NCI-H146 treated with DMSO at 0.1 percent for 48 hours (cell line): Measurements from ENCODE around the gene NANOS3.
"Not testable (repeated sequence)": the region's sequence is repeated elsewhere in the genome, so short reads cannot be mapped to it uniquely, and the experiment has no call there.

Experiments used
- DNase-seq: peaks from one replicate; lab custom pipeline; 2025; ENCODE audit not compliant: unreplicated experiment; lab: John Stamatoyannopoulos, UW

The NANOS3 gene

DNA sequence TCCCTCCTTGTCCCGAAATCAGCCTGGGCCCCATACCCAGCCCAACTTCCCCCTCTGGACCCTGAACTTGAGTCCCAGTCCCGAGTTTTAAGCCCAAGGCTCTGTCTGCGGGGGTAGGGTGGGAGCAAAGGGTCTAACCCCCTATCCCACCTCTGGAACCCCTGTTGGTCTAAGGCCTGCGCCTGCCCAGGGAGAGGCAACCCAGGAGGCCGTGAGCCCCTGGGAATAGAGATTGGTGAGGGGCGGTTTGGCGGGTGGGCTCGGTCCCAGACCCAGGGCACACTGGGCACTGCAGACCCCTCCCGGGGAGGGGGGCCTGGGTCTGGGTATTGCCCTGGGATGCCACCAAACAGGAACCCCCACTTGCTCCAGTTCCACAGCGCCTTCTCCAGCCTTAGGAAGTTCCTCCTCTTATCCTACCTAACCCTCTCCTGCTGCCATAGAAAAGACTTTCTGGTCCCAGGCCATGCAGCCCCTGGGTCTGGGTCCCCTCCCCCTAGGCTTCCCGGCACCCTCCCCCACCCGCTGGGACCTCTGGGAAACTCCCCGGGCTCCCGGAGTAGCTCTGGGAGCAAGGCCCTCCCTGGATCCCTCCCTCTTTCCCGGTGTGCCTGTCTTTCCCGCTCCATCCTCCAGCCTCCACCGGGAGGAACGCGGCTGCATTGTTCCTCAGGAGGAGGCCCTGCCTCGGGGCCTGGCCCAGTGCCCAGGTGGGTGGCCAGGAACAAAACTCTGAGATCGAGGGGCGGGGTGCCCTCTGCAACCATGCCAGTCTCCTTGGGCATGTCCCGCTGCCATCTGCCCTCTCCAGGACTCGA lies 33.6 kb upstream of the NANOS3 start:
- no peak for DNase-seq

DNA sequence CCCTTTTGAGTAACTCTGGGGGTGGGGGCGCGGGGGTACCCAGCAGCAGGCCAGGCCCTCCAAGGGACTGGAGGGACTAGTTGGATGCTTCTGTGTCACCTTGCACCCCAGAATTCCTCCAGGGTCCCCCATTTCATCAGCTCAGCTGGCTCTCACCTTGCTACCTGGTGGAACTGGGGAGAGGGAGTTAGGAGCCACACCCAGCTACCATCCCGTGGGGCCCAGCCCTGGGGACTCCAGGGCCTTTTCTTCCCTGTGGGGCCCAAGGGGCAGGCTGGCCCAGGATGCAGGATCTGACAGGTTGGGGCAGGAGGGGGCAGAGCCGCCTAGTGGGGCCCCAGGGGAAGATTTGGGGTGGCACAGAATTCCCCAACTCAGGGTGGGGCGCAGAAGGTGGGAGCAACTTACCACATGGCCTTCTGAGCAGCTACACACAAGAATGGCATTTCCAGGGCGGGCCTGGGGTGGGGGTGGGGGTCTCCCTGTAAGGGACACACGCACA lies 32.8 kb upstream of the NANOS3 start:
- DNase-seq = no peak

DNA sequence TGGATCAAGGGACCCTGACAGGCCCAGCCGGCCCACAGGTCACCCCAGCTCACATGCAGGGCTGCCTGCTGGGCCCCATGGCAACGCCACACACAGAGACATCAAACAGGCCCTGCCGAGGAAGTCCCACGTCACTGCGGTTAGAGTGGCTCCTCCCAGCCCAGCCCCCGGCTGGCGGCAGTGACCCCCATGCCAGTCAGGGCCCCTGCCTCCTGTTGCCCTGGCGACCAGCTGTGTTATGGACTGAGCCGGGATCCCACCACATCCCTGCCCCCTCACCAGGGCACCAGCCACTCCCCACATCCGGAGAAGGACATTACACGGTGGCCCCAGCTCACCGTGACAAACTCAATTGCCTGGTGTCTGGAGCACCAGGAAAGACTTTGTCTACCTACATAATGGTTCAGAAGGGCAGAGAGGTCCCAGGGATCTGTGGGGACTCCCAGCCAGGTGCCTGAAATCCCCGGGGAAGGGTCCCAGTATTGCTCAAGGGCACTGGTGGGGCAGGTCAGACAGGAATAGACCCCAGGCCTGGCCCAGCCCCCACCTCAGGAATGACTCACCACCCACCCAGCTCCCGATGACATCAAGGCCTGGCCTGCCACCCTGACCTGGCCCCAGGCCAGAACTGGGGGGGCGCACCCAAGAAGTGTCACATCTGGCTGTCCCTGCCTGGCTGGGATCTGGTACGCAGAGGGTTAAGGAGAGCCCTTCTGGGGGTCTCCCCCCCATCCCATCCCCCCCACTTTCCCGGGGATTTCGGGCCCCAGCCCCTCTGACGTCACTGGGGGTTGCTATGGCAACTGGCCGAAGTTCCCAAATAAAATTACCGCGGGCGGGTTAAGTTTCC lies 30.2 kb upstream of the NANOS3 start:
- DNase-seq = peak; percentile 65

DNA sequence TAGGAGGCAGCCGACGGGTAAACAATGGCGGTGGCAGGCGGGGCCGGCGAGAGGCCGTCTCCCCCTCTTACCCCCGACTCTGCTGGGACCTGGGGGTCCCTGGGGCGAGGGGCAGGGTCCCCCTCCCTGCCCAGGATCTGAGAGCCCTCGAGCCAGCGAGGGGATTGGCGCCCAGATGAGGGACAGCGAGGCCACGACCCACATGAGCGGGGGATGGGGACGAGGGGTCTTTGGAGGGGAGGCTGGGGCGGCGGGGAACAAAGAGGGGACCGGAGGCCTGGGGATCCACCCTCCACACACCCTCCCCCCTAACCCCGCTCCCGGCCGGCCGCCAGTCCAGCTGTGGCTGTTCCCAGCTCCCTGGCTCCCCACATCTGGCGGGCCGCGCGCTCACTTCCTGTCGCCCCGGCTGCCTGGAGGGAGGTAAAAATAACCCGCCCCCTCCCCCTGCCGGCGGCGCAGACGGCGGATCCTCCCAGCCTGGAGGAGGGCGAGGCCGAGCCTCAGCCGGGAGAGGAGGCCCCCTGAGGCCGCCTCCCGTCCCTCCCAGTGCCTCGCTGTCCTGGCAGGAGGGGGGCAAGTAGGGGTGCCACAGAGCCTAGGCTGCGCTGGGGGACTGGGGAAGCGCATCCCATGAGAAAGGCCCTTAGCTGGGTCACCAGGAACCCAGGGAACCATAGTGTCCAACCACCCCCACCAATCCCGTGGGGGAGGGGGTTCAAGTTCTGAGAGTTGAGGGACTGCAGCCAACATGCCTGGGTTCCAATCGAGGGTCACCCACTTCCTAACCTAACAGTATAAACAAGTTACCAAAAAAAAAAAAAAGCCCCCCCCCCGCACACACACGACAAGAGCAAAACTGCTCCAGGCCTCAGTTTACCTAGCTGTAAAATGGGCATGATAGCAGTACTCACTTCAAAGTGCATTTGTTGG lies 29.3 kb upstream of the NANOS3 start:
- peak; percentile 67 for DNase-seq

DNA sequence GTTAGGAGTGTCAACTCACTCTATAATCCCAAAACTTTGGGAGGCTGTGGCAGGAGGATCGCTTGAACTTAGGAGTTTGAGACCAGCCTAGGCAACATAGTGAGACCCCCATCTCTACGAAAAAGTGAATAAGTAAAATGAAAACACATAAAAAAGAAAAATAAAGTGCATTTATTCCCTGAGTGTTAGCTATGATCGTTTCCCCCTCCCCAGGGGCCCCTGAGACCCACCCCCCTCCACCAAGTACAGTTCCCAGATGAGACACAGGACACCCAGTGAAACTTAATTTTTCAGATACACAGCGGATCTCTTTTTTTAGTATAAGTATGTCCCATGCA lies 28.6 kb upstream of the NANOS3 start:
- DNase-seq = no peak

DNA sequence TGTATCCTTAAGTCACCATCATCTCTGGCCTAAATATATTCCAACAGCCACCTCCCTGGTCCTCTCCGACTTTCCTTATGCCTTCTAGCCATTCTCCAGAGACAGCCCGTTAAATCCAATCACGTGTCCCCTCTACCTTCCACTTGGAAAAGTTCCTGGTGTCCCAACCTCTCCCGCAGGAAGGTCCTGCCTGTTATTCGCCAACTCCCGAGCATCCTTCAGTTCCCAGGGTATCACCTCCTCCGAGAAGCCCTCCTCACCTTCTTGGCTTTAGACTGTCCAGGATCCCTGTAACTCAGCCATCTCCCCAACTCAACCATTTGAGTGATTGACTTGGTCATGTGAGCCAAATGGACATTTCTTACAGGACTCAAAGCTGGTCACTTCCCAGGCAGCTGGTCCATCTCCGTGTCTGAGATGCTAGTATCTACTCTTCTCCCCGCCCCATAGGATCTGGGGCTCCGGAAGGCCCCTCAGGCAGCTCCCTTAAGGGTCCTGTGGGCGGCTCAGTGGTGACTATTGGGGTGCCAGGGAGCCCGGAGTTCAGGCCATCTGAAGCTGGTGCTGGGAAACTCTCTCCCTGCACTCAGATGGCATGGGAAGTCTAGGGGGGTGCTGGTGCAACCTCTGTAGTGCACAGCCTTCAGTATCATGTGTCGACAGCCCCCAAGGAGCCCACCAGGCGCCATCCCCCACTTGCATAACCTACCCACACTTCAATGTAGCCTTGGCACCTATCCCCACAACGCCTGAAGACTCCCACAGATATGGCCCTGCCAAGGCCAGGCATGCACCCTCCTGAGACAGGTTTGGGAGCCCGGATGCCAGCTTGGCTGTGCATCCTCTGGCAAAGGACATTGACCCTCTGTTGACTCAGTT lies 27.9 kb upstream of the NANOS3 start:
- no peak for DNase-seq

DNA sequence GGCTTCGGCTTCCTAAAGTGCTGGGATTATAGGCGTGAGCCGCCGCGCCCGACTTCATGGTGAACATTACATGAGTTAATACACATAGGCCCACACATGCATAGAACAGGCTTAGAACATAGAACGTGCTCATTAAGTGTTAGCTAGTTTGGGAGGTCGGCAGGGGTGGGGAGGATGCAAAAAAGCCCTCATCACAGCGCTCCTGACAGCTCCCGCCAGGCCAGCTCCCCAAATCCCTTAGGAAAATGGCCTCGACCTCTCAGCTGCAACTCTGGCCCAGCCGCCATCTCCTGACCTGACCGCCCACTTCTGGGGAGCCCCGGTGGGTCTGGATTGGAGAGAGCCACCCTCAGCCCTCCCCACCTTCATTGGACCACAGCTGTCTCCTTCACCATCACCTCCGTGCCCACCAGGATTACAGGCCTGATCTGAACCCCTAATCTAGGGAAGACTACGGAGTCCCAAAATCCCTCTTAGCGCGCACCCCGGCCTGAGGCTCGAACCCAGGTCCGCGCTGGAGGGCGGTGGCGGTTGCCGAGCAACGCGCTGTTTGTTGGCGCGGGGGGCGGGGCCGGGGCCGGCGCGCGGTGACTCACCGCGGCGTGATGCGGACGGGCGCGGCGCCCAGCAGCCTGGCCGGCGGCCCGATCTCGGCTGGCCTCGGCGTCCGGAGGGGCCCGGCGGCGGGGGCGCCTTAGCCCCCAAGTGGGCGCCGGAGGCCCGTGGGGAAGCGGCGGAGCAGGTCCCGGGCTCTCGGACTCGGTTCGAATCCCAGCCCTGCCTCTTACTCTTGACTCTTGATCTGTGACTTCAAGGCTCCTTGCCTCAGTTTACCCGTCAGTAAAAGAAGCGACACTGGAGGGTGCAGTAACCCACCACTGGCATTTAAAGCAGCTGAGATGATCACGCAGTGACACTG lies 26.7 kb upstream of the NANOS3 start:
- DNase-seq = no peak

DNA sequence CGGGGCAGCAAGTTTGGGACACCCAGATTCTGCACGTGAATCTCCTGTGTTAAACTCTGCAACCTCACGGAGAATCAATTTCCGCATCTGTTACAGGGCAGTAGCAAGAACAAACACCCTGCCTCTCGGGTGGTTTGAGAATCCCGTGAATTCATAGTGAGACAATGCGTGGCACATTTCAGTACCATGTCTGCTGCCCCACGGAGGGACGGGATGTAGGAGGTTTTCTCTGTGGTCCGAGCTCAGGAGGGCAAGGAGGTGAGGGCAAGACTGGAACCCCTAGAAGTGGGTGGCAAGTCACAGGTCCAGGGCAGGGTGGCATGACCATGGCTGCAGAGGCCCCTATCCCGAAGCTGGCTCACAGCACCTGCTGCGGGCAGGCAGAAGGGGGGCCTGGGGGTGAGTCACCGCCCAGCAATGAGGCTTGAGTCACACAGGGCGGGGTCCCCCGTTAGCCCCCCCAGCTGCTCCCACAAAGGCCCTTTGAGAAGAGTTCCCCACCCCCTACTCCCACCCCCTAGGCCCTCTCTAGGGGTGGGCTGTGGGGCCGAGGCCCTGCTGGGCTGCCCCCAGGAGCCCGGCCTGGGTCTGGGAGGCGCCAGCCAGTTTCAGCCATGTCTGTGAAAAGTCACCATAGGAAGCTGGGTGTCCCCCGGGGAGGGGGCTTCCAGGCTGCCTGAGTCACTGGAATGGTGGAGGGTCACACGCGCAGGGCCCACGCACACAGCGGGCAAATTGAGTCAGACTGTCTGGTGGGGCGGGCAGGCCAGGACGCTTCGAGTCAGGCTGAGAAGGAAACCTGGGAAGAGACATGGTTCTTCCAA lies 25.8 kb upstream of the NANOS3 start:
- no peak for DNase-seq

DNA sequence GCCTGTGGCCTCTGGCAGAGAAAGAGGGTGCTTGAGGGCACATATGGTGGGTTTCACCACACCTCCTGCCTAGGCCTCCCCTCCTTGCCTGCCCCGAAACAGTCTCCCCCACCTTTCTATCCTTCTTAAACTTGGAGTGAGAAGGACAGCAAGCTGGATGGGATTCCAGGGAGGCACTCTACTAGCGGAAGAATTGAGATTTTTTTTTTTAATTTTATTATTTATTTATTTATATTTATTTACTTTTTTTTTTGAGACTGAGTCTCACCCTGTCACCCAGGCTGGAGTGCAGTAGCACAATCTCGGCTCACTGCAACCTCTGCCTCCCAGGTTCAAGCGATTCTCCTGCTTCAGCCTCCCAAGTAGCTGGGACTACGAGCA lies 25.2 kb upstream of the NANOS3 start:
- DNase-seq = not testable (repeated sequence)

DNA sequence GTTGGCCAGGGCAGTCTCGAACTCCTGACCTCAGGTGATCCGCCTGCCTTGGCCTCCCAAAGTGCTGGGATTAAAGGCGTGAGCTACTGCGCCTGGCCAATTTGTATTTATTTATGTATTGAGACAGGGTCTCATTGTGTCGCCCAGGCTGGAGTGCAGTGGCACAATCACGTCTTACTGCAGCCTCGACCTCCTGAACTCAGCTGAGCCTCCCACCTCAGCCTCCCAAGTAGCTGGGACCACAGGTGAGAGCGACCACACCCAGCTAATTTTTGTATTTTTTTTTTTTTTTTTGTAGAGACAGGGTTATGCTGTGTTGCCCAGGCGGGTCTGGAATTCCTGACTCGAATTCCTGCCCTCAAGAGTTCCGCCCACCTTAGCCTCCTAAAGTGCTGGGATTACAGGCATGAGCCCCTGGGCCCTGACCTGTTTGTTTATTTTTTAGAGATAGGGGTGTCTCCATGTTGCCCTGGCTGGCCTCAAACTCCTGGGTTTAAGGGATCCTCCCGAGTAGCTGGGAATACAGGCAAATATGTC lies 24.7 kb upstream of the NANOS3 start:
- DNase-seq = not testable (repeated sequence)

DNA sequence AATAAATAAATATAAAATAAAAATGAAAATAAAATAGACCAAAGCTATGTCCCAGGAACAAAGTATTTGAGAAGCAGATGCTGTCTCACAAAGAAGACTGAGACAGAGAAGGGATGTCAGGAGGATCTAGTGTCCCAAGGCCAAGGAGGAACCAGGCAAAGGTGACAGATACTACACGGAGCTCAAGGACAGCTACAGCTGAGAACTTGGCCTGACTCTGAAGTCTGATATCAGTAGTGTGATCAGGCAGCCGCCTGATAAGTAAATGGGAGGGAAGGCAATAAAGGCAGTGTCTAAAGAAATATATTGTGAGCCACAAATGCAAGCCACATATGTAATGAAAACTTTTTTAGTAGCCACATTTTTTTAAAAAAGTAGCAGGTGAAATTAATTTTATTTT lies 20.4 kb upstream of the NANOS3 start:
- no peak for DNase-seq

DNA sequence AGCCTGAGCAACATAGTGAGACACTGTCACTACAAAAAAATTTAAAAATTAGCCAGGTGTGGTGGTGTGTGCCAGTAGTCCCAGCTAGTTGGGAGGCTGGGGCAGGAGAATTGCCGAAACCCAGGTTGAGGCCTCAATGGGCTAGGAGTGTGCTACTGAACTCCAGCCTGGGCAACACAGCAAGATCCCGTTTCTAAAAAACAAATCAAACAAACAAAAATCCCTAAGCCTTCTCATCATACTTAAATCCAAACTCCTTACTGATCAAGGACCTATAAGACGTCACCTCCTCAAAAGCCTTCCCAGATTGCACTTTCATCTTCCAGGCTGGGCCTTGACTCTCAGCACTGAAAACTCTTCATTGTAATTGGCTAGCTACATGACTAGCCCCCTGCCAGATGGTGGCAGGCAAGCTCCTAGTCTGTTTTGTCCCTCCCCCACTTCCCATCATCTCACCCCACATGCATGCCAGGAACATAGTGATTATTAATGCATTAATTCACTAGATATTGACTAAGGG lies 17.5 kb upstream of the NANOS3 start:
- DNase-seq = no peak

DNA sequence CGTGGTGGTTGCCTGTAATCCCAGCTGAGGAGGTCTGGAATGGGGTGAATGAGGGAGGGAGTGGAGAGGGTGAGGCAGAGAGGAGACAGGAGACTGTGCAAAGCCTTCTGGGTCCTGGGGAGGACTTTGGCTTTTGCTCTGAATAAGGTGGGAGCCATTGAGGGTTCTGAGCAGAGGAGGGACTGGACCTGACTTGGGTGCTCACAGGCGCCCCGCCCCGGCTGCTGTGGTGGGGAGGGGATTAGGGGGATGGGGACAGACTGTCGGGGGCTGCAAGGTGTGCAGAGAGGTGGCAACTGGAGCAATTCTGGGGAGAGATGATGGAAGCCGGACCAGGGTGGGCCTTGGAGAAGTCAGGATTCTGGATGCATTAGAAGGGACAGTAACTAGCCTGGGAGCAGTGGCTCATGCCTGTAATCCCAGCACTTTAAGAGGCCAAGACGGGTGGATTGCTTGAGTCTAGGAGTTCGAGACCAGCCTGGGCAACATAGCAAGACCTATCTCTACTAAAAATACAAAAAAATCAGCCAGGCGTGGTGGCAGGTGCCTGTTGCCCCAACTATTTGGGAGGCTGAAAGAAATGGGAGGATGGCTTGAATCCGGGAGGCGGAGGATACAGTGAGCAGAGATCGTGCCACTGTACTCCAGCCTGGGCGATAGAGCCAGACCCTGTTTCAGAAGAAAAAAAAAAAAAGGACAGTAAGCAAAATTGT lies 16.1 kb upstream of the NANOS3 start:
- DNase-seq = no peak

DNA sequence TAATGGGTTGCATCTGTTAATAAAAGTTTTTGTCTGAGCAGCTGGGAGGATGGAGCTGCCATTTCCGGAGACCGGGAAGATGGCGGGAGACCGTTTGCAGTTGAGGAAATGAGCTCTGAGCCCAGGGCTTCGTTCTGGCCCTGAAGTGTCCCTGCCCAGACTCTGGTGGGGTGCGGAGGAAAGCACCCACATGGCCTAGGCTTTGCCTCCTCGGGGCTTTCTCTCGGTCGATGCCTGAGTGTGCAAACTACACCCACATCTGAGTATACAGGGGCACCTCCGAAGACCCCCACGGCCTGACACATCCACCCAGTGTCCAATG lies 15.6 kb upstream of the NANOS3 start:
- no peak for DNase-seq

DNA sequence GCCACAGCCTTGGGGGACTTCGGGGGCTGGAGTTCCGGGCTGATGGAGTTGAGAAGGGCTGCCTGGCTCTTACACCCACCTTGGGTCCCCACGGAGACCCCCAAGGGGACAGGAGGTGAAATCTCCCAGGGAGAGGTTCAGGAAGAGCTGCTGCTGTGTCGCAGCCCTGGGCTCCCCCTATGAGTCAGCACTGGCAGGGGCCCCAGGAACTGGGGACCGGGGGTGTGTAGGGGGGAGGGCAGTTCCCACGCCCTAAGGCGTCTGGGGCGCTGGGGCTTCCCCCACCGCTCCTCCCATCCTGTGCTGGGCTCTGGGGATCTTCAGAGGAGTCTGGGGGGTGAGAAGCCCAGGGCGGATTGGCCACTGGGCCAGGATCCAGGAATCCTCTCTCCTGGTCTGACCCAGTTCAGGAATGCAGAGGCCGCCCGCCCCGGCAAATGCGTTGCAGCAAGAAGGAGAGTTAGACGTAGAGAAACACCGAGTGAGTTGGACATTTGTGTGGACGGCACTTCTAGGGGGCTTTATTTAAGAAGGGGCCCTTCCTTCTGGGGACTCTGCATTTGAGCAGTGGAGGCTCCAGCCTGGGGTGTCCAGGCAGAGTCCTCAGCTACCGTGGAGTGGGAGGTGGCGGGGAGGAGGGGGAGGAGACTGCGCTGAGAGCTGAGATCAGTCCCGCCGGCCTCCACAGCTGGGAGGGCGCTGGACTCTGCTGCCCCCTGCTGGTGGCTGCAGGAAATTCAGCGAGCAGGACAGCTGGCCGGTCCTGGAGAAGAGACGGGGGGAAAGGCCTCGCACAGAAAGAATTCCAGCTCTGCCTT lies 15.0 kb upstream of the NANOS3 start:
- DNase-seq = peak; percentile 70

DNA sequence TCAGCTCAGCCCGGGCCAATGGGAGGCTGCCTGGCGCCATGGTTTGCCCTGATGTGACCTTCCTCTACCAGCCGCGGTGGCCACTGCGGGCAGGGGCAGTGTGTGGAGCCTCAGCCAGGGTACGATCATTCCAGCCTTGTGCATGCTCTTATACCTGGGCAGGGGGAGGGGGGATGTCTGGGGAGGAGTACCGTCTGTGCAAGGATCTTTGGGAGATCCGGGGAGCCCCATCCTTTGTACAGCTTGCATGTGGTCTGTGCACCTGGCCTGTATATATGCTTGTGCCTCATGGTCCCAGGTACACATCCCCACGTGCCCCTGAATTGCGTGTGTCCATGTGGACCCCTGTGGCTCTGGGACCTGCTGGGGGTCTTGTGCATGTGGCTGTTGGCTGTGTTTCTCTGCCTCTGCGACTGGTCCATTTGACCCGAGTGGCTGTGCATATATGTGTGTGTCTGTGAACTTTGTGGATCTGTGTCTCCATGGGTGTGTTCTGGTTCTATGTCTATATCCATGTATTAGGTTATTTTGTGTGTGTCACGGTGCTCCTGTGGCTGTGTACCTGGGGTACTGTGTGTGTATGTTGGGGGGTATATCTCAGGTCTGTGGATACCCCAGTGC lies 12.8 kb upstream of the NANOS3 start:
- DNase-seq = no peak
